Gastrocnemius medialis (tissue), 4 donors: Measurements from ENCODE around the gene PRR18.

Experiments used
- CTCF ChIP-seq, 5 experiments: fragments of 450-650 bp in 3 of 5; fragments of 200-600 bp in 2 of 5; sonication (generic) in 2 of 5; IDR thresholded peaks in 4 of 5; conservative IDR thresholded peaks in 1 of 5; 1 replicate in 4 of 5; 2 replicates in 1 of 5; pipeline ENCODE4 v1.5.1; 2016 to 2019; ENCODE audit warnings: antibody characterized with exemption in 5 of 5, mild to moderate bottlenecking in 3 of 5, moderate library complexity in 3 of 5
- POLR2A ChIP-seq, 2 donors: fragments of 450-650 bp; IDR thresholded peaks; one replicate each; pipeline ENCODE4 v1.6.1; 2017; ENCODE audit warnings: antibody characterized with exemption in 2 of 2, mild to moderate bottlenecking in 2 of 2, moderate library complexity in 2 of 2

GRCh38 chr6:166336847-166337246 is 28.7 kb upstream of the PRR18 start:
- no peak for TF ChIP-seq POLR2A (IDR thresholded peaks at IDR 0.05)
- no peak for TF ChIP-seq CTCF (IDR thresholded peaks at IDR 0.05 in 4 of 5, conservative IDR thresholded peaks at IDR 0.05 in 1 of 5)
